ENCODE results near the gene IL4R.
"Not testable (repeated sequence)": the region's sequence is repeated elsewhere in the genome, so short reads cannot be mapped to it uniquely, and the experiment has no call there.

IL4R gene

GRCh38 chr16:27316038-27316680 lies 2.4 kb downstream of the IL4R start:
- no peak for DNase-seq

- DNase-seq = no peak
Observed at GRCh38 chr16:27317320-27317719, 3.5 kb downstream of the IL4R start.

GRCh38 chr16:27317738-27318391 lies 4.1 kb downstream of the IL4R start:
- DNase-seq = no peak

GRCh38 chr16:27318392-27319256 lies 4.8 kb downstream of the IL4R start:
- DNase-seq = no peak

- no peak for DNase-seq
Observed at GRCh38 chr16:27319257-27319965, 5.6 kb downstream of the IL4R start.

- no peak for DNase-seq
Observed at GRCh38 chr16:27320261-27321012, 6.7 kb downstream of the IL4R start.

GRCh38 chr16:27321013-27321915 lies 7.5 kb downstream of the IL4R start:
- no peak for DNase-seq

GRCh38 chr16:27322858-27323780 lies 9.3 kb downstream of the IL4R start:
- DNase-seq = no peak

- no peak for DNase-seq
Observed at GRCh38 chr16:27323781-27324561, 10.2 kb downstream of the IL4R start.

- DNase-seq = no peak
Observed at GRCh38 chr16:27324851-27325301, 11.1 kb downstream of the IL4R start.

GRCh38 chr16:27325736-27326135 lies 12.0 kb downstream of the IL4R start:
- DNase-seq = no peak

- no peak for DNase-seq
Observed at GRCh38 chr16:27326251-27326650, 12.5 kb downstream of the IL4R start.

- no peak for DNase-seq
Observed at GRCh38 chr16:27326738-27327585, 13.2 kb downstream of the IL4R start.

GRCh38 chr16:27327586-27327915 lies 13.8 kb downstream of the IL4R start:
- no peak for DNase-seq

- DNase-seq = no peak
Observed at GRCh38 chr16:27328937-27329336, 15.2 kb downstream of the IL4R start.

GRCh38 chr16:27329376-27330079 lies 15.8 kb downstream of the IL4R start:
- DNase-seq = not testable (repeated sequence)

- DNase-seq = no peak
Observed at GRCh38 chr16:27330542-27330941, 16.8 kb downstream of the IL4R start.

- no peak for DNase-seq
Observed at GRCh38 chr16:27332105-27332504, 18.3 kb downstream of the IL4R start.
